Measurements from ENCODE around the gene CPEB4.

Gene CPEB4

DNA sequence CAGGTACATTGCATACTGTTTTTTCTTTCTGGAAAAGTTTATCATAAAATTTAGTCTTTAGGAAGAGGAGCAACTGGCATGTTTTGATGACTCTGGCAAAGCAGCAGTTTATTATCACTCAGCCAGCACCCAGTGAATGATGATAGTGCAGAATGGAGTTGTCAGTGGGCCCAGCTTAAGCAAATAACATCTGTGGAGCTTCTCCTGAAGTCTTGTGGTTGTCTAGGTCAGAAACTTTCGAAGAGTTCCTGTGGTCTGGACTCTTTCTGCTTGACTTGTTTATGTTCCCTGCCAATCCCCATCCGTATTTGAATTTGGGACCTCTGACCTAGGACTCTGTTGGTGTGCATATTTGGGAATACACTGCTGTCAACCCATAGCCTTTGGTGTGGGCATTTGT lies 62.7 kb downstream of the CPEB4 start:
- DNase-seq, result no peak

DNA sequence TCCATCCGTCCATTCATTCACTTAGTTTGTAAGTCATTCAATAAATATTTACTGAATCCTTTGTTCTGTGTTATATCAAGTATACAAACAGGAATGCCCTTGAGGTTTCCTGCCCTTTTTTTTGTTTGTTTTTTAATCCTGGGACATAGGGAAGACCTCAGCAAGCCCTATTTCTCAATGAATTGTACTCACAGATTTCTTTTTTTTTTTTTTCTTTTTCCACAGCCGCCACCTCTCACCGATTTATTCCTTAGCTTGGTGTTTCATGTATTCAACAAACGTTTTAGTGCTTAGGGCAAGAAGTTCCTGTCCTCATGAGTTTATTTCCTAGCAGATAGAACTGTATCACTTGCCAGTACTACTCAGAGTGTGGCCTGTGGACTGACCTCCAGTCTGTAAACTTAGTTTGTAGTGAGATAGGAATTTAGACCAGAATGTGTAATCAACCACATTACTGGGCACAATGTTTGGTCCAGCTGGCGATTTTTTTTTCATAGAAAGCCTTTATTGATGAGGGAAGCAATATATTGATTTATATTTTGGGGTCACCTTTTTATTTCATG lies 65.5 kb downstream of the CPEB4 start:
- no peak for DNase-seq

DNA sequence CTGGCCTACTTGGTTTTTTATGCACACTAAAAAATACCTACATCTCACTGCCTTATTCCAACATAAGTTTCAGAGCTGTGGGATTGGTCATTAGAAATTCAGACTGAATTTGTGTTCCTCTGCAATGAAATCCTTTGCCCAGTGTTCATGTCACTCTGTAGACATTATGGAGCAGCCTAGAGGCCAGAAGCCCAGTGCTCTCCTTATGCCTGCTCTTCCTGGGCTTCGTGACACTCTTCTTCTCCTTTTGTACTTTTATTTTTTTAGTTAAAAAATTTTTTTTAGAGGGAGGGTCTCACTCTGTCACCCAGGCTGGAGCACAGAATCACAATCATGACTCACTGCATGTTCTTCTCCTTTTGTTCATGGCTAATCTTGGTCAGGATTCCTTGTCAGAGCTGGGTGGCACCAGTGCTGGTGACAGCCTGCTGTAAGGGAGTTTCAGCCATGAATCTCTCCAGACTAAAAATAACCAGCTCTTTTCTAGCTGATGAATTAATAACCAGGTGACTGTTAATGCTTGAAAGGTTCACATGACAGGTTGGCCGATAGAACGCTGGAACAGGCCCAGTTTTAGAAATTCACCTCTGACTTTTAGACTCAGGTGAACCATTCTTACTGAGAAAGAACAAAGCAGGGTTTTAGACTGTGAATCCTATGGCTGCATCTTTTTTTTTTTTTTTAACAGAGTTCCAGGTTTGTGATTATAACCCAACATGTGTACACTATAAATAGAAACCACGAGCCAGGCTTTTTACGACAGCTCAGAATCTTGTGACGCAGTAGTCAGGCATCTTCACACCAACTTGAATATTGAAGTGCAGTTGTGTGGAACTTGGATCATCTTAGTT lies 66.7 kb downstream of the CPEB4 start:
- DNase-seq, result no peak

DNA sequence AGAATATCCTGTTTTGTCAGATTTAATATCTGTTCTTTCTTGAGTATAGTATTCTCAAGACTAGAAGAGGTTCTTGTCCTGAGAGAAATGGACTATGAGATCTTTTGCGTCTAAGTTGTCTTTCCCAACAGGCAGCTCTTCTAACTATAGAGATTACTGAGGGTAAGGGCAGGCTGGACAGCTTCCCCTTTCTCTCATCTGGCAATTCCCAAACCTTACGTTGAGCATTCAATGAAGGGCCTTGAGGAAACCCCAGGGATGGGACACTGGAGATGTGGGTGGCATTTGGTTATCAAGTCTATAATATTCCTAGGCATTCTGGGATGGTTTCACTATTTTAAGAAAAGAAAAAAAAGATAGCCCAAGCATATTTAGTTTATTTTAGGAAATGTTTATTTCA lies 72.8 kb downstream of the CPEB4 start:
- no peak for DNase-seq

DNA sequence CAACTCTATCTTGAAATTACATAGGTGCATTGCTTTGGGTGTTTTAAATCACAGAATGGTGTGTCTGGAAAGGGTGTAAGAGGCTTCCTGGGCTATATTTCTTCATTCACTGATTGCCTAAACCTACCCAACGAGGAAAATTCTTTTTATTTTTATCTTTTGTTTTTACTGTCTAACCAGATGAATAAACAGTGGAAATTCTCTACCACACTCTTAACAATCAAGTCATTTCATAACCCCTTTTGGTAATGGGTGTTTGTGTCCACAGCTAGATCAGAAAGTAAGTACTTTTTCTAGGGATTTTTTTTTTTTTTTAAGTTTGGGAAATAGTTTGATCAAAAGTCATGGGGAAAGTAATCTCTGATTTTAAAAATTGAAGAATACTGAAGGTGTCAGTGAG lies 73.3 kb downstream of the CPEB4 start:
- DNase-seq, result no peak

DNA sequence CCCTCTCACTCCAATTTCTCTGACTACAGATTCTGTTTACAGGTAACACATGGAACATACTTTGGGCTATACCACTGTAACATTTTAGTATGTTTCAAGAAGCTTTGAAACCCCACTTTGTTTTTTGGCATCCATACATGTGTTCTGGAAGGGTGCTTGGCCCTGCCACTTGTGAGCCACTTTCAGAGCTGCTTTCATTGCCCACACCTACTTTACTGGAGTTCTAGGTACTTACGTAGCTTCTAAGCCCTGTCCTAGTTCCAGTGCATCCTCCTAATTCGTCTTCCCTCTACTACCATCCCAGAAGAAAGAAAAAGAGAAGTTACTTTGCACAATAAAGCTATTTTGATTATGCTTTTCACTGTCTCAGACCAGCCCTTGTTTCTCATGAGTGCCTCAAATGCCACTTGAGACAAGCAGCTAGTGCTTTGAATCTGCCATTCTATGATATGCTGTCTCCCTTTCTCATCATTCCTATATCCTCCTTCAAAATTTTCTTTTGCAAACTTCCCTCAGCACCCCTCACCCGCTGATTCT lies 74.4 kb downstream of the CPEB4 start:
- no peak for DNase-seq

DNA sequence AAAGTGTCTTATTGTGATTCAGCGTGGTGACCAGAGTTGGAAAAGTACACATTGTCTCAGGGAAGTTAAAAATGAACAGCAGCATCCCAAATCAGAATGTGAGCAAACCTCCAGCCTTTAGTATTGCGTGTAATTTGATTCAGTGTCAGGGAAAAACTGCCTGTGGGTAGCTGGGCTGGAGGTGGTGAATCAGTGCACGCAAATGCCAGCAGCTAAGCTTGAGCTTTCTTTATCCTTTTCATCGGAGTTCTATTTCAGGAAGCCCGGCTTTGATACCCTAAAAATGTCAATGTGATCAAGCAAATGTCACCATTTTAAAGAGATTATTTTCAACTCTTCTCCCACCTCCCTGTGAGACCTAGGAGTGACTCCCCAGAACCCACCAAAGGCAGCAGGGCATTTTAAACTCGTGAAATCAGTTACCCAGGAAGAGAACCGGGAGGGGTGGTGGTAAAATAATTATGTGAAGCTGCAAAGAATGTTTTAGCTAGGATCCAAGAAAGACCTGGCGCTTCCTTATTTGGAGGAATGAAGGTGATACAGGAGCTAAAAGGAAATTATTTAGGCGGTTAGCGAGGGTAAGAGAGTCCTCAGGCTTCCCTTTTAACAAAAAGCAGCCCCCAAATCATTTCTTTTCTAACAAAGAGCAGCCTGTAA lies 75.2 kb downstream of the CPEB4 start:
- no peak for DNase-seq

DNA sequence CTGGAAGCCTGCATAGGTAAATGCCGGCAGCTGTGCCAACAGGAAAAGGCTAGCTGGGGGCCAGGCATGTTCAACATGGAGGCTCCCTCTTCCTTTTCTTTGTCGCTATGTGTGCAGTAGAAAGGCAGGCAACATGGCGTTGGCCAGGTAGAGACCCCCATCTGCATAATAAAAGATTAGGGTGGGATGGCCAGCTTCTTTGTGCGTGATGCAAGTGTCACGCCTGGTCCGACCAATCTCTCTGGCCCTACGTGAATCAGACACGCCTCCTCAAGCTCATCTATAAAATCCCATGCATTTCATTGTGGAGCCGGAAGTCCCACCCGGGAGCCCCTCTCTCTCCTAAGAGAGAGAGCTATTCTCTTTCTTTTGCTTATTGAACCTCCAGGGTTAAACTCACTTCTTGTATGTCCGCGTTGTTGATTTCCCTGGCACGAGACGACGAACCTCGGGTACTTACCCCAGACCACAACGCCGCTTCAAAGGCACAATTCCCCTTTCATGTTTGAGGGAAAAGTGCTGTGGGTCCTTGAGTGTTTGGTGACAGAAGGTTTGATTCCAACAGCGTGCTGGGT lies 75.8 kb downstream of the CPEB4 start:
- DNase-seq, result no peak

DNA sequence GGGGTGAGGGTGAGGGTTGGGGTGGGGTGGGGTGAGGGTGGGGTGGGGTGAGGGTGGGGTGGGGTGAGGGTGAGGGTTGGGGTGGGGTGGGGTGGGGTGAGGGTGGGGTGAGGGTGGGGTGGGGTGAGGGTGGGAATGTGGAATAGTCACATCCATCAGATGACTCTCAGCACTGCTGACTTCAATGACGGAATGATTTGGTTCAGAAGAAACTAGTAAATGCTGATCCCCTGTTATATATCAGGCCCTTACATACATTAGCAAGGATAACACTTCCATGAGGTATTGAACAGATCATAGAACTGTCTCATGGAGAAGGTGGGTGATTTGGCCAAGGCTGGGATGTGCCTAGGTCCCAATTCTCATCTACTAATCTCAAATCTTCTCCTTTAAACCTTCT lies 76.4 kb downstream of the CPEB4 start:
- DNase-seq, result no peak

DNA sequence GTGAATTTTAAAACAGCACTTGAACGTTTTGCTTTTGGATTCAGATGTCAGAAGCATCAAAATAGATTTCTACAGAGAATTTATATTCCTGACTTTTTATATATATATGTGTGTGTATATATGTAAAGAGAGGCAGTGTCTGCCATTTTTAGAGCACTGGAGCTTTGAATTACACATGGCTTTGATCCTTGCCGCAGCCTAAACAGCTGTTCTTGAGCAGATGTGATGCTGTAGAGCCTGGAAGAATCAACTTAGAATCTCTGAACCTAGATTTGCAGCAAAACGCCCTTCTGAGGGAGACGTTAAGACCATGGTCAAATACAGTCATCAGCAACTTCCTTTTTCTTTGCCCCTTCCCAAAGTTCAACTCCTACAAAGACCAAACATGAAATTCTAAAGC lies 79.1 kb downstream of the CPEB4 start:
- DNase-seq, result no peak

DNA sequence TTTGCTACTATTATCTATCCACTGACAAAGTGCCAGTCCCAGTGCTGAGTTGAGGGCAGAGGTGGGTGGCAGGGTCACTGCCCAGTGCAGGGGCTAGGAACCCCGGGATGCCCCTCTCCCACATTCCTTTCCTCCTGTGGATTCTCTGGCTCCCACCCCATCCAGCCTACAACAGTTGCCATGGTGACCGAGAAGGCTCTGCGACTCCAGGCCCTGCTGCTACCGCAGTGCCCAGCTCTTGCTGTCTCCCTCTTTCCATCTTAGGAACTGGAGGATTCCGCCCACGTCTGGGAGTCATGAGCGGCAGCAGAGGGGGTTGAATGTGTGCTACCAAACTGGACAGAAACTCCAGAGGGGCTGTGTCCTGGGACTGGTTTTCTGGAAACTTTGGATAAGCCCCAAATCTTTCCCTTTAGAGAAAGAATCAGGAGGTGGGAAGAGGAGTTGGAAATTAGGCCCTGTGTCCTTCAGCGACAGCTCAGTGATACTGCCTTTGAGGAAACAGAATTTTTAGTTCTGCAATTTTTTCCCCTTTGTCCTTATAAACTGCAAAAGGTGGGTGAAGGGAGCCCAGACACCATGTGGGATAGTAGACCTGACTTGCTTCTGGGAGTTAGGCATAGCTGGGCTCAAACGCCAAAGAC lies 80.1 kb downstream of the CPEB4 start:
- DNase-seq, result no peak

DNA sequence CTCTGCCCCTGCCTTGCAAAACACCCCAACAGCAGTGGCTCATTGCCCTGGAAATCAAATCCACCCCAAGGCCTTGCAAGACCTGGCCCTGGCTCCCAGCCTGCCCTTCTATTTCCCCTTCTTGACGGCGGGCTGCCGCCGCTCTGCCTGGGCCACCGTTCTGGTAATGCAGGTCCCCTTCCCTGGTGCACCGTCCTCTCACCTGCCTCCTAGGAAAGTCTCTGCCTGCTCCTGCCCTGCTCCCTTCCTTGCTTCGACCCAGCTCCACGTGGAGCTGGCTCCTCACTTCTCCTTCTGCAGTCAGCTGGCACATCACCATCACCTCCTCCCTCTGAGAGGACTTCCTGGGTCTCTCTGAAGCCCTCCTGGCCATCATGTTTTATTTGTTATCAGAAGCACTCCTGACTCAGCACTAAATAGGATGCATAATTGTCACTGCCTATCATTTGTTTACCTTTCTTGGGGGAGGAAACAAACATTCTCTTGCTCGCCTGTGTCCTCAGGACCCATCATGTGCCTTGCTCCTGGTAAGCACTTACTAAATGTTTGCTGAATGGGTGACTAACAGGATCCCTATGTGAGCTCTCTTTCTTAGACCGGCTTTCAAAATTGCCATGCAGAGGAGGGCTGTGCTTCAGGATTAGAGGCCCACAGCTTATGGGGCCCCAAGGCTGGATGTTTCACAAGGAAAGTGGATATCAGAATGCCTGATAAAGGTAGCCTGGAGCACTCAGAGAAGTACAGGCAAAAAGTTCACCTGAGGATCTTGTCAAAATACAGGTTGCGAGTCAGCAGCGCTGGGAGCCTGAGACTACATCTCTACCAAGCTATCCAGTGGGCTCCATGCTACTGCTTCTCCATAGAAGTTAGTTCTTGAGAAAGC lies 81.3 kb downstream of the CPEB4 start:
- DNase-seq, result no peak

DNA sequence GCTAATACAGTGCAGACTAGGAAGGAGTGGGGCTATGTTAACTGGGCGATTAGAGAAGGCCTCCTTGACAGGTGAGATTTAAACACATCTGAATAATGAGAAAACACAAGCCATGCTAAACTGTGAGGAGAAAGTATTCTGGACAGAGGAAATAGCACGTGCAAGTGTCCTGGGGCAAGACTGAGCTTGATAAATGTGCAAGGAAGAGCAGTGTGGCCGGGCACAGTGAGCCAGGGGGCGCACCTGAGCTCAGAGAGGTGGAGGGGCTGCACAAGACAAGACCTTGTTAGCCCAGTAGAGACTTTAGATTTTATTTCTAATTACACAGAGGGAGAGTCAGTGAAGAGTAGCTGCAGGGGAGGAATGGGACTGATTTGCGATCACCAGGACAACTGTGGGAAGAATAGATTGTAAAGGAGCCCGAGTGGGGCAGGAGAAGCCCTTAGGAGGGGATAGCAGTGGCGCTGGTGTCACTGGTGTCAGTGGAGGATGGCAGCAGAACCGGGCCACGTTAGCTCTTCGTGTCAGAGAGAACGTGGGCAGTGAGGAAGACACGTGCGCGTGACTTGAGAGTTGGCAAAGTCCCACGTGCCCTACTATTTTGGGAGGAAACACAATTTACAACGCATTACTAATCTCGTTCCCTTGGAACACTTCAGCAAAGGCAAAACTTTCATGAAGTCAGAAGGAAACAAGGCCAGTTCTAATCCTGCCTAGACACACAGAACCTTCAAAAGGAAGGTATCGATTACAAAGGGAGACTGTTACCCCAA lies 82.9 kb downstream of the CPEB4 start:
- no peak for DNase-seq

DNA sequence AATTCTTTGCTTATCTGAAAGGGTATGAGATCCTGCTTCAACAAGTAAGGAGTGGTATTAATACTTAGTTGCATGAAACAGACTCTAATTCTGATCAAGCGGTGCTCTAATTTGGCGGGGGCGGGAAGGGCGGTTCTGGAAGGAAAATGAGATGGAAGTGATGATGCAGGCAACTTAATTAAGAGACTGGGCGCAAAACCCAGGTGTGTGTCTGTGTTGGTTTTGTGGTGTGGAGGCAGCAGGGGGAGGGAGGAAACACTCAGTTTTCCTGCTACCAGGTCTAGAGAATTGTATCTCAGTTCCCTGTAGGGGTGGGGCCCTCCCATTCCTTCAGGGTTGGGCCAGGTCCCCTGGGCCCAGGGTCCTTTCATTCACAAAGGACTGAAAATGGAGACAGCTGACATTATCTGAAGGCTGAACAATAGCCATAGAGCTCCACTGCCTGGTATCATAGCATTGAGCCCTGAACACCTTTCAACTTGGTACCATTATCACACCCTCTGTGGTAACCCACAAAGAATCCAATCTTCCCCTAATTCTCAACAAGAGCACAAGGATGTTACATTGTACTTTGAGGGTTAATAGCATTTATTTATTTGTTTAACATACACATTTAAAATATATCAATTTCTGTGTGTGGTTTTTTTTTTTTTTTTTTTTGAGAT lies 83.7 kb downstream of the CPEB4 start:
- DNase-seq, result no peak

DNA sequence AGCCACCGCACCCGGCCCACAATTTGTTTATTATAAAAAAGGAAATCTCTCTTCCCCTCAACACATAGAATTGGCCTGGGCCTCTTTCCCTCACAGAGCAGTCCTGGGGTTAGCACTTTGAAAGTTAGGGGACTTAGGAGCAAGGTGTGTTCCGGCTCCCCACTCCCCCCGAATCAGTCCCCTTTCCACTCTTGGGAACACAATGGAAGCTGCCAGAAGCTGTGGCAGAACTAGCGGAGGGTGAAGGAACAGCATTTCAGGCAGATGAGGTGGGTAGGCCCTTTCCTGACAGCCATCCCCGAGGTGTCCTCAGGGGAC lies 84.4 kb downstream of the CPEB4 start:
- no peak for DNase-seq

DNA sequence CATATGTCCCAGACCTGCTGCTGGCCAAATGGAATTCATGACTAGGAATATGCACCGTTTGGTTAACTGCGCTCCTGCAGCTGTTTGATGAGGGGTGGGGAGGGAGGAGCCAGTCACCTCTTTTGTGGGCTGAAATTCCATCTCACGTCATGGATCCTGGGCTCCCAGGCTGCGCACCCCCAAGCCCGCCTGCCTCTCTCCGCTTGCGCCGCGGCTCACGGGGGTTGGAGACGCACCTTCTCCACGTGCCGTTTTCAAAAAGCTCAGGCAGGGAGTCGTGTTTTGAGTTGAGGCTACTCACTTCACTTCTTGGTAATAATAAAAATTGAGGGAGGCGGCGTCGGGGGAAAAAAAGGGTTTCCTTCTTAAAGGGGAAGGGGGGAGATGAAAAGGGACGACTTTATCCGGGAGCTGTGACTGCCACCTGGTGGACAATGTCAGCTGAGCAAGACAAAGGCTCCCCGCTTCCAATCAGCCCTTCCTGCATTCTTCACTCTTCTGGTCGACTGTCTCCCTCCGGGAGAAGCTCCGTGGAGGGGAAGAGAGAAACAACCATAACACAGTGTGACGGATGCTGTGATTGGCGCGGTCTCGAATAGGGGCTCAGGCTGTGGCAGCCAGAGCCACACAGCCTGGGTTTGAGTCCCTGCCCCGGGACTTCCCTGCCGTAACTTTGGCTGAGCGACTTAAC lies 84.9 kb downstream of the CPEB4 start:
- peak; percentile 65 for DNase-seq

DNA sequence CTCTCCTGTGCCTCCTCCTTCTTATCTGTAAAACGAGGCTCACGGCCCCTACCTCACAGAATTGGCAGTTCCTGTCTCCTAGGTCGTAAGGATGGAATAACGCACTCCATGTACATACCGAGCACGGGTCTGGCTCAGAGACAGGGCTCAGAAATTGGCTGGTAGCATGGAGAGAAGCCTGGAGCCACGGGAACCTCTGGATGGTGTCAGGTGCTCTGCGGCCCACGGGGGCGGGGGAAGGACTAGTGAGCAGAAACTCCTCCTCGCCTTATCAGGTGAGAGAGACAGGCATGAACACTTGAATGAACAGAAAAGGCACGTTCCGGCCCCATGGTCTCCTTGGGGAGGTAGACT lies 85.4 kb downstream of the CPEB4 start:
- no peak for DNase-seq

DNA sequence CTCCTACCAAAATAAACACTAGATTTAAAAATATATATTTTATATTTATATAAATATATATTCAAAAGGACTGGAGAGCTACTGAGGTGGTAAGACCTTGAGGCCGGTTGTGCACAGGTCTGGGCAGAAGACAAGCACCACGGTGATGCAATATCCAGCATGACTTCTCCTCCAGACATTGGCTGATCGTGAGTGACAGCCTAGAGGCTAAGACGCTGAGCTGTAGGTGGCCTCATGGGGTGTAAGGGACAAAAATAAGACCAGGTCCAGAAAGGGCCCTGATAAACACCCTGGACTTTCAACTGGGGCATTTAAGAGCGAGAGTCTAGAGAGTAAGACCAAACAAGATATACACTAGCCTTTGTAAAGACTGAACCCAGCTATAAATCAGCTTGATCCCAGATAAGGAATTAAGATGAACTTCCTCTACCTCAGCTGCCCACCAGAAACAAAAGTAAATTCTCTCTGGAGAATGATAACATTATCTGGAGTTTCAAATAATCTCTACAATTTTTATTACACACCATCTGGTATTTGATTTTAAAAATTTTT lies 86.6 kb downstream of the CPEB4 start:
- no peak for DNase-seq

DNA sequence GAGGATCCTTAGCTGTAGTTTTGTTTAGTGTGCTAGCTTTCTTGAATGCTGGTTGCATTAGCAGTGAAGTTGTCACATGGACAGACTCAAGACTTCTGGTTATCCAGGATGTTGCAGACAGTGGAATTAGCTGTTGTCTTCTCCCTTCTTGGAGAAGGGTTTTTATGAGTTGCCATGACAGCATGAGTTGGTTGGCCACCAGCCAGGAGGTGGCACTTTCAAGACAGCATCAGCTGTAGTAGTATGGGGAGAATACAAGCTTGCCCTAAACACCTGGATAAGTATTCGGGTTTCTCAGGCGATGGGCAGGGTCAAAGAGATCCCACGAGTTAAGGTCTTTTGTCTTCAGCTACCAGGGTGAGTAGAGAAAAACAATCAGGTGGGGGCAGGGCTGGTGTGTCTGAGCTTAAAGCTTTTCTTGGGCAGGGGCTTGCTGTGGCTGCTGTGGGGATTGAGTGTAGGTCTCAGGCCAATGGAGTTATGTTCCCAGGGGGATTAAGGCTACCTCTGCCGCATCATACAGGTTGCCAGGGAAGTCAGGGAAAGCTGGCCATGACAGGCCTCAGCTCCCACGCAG lies 93.1 kb downstream of the CPEB4 start:
- DNase-seq, result no peak

DNA sequence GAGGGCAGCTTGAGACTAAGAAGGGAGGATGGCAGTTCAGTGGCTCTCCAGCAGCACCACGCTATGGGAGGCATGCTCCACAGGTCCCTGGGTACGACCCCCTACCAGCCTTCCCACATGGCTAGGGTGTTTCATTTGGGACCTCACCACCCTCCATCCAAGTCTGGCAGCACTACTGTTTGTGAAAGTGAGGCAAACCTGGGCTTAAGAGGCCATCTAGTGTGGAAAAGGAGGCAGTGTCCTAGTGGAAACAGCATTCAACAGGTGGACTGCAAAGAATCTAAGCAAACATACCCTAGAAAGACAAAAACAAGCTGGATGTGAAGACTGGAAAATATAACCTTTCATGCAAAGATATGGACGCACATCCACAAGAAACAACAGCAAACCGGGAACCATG lies 96.1 kb downstream of the CPEB4 start:
- DNase-seq, result no peak
